ENCODE measurements around the gene MYOM1. TPM values are rescaled to one million over a fixed set of nuclear protein-coding genes. Genes with fewer than 3 reads are reported as not detected.

The MYOM1 gene
- total RNA-seq: 0.94 TPM

GRCh38 chr18:3219631-3220335 is at the start of gene MYOM1:
Gene MYOM1 (minus strand): TSS chr18:3219968. CDS start chr18:3215223, 4,745 bp downstream.
- Histone ChIP-seq H3K9me3 (ENCODE audit: low read depth, low read length) (no peaks in the 10 kb centered on the region), H3K4me3 (ENCODE audit: low read length) (no peak within 1 kb of the TSS), H3K4me1 (ENCODE audit: insufficient read depth, low read length) (no peaks in the 10 kb centered on the region)

GRCh38 chr18:3269241-3269913 is 49.6 kb upstream of the MYOM1 start:
- Histone ChIP-seq H3K9me3 (ENCODE audit: low read depth, low read length) (no peaks in the 10 kb centered on the region), H3K4me3 (ENCODE audit: low read length) (no peak overlapping the region)

More at GRCh38 chr18:3219631-3220335, at the start of gene MYOM1:
- no peaks in the 10 kb centered on the region for H3K27me3 ChIP-seq (ENCODE audit: insufficient read depth, low read length)

GRCh38 chr18:3268306-3268705 is 48.5 kb upstream of the MYOM1 start:
- Histone ChIP-seq H3K4me3 (ENCODE audit: low read length) (no peak overlapping the region), H3K4me1 (ENCODE audit: insufficient read depth, low read length) (peaks cover 60% of the 10 kb centered on the region), H3K27me3 (ENCODE audit: insufficient read depth, low read length) (no peaks in the 10 kb centered on the region), H3K9me3 (ENCODE audit: low read depth, low read length) (no peaks in the 10 kb centered on the region)

More at GRCh38 chr18:3269241-3269913, 49.6 kb upstream of the MYOM1 start:
- Histone ChIP-seq H3K4me1 (ENCODE audit: insufficient read depth, low read length) (peaks cover 50% of the 10 kb centered on the region), H3K27me3 (ENCODE audit: insufficient read depth, low read length) (no peaks in the 10 kb centered on the region)

GRCh38 chr18:3266062-3266608 is 46.4 kb upstream of the MYOM1 start:
- H3K4me1 ChIP-seq (ENCODE audit: insufficient read depth, low read length): peaks cover 66% of the 10 kb centered on the region
- no peak overlapping the region for H3K4me3 ChIP-seq (ENCODE audit: low read length)
- no peaks in the 10 kb centered on the region for H3K27me3 ChIP-seq (ENCODE audit: insufficient read depth, low read length)
- no peaks in the 10 kb centered on the region for H3K9me3 ChIP-seq (ENCODE audit: low read depth, low read length)

- Histone ChIP-seq H3K27me3 (ENCODE audit: insufficient read depth, low read length) (no peaks in the 10 kb centered on the region), H3K4me3 (ENCODE audit: low read length) (no peak overlapping the region), H3K9me3 (ENCODE audit: low read depth, low read length) (no peaks in the 10 kb centered on the region), H3K4me1 (ENCODE audit: insufficient read depth, low read length) (peaks cover 72% of the 10 kb centered on the region)
Observed at GRCh38 chr18:3265564-3266033, 45.8 kb upstream of the MYOM1 start.

GRCh38 chr18:3264362-3264761 is 44.6 kb upstream of the MYOM1 start:
- peaks cover 71% of the 10 kb centered on the region for H3K4me1 ChIP-seq (ENCODE audit: insufficient read depth, low read length)
- no peaks in the 10 kb centered on the region for H3K27me3 ChIP-seq (ENCODE audit: insufficient read depth, low read length)
- H3K4me3 ChIP-seq (ENCODE audit: low read length): no peak overlapping the region

GRCh38 chr18:3263132-3263700 is 43.4 kb upstream of the MYOM1 start:
- Histone ChIP-seq H3K4me1 (ENCODE audit: insufficient read depth, low read length) (peaks cover 61% of the 10 kb centered on the region), H3K9me3 (ENCODE audit: low read depth, low read length) (no peaks in the 10 kb centered on the region), H3K27me3 (ENCODE audit: insufficient read depth, low read length) (no peaks in the 10 kb centered on the region), H3K4me3 (ENCODE audit: low read length) (peak overlapping the region; percentile 87)

More at GRCh38 chr18:3264362-3264761, 44.6 kb upstream of the MYOM1 start:
- no peaks in the 10 kb centered on the region for H3K9me3 ChIP-seq (ENCODE audit: low read depth, low read length)

GRCh38 chr18:3262234-3263131 is 42.7 kb upstream of the MYOM1 start:
- Histone ChIP-seq H3K9me3 (ENCODE audit: low read depth, low read length) (no peaks in the 10 kb centered on the region), H3K4me3 (ENCODE audit: low read length) (peak overlapping the region; percentile 87), H3K27me3 (ENCODE audit: insufficient read depth, low read length) (no peaks in the 10 kb centered on the region), H3K4me1 (ENCODE audit: insufficient read depth, low read length) (peaks cover 59% of the 10 kb centered on the region)

GRCh38 chr18:3261373-3262233 is 41.8 kb upstream of the MYOM1 start, which contains the start of gene MYL12B:
Gene MYL12B (plus strand): TSS chr18:3262133. CDS start chr18:3272899, 10,766 bp downstream.
- no peaks in the 10 kb centered on the region for H3K27me3 ChIP-seq (ENCODE audit: insufficient read depth, low read length)

GRCh38 chr18:3260995-3261372 is 41.2 kb upstream of the MYOM1 start:
- Histone ChIP-seq H3K9me3 (ENCODE audit: low read depth, low read length) (no peaks in the 10 kb centered on the region), H3K4me3 (ENCODE audit: low read length) (peak overlapping the region; percentile 87), H3K4me1 (ENCODE audit: insufficient read depth, low read length) (peaks cover 60% of the 10 kb centered on the region), H3K27me3 (ENCODE audit: insufficient read depth, low read length) (no peaks in the 10 kb centered on the region)

More at GRCh38 chr18:3261373-3262233, 41.8 kb upstream of the MYOM1 start, which contains the start of gene MYL12B:
- Histone ChIP-seq H3K4me1 (ENCODE audit: insufficient read depth, low read length) (peaks cover 60% of the 10 kb centered on the region), H3K4me3 (ENCODE audit: low read length) (peak within 1 kb of the TSS; percentile 87), H3K9me3 (ENCODE audit: low read depth, low read length) (no peaks in the 10 kb centered on the region)

GRCh38 chr18:3257627-3258120 is 37.9 kb upstream of the MYOM1 start:
- H3K4me3 ChIP-seq (ENCODE audit: low read length): no peak overlapping the region
- H3K4me1 ChIP-seq (ENCODE audit: insufficient read depth, low read length): peaks cover 60% of the 10 kb centered on the region
- H3K27me3 ChIP-seq (ENCODE audit: insufficient read depth, low read length): no peaks in the 10 kb centered on the region
- H3K9me3 ChIP-seq (ENCODE audit: low read depth, low read length): no peaks in the 10 kb centered on the region

- peaks cover 64% of the 10 kb centered on the region for H3K4me1 ChIP-seq (ENCODE audit: insufficient read depth, low read length)
- no peaks in the 10 kb centered on the region for H3K9me3 ChIP-seq (ENCODE audit: low read depth, low read length)
- H3K4me3 ChIP-seq (ENCODE audit: low read length): no peak overlapping the region
- no peaks in the 10 kb centered on the region for H3K27me3 ChIP-seq (ENCODE audit: insufficient read depth, low read length)
Observed at GRCh38 chr18:3256693-3257626, 37.2 kb upstream of the MYOM1 start.

Data from mononuclear cell (primary cell).